ENCODE data around the gene LIN52.

LIN52 gene

GRCh38 chr14:74242021-74242779, 157.4 kb downstream of the LIN52 start:
- no peak overlapping the region for H3K4me3 ChIP-seq (ENCODE audit: low read length)
- TF ChIP-seq ZNF274 (IDR thresholded peaks at IDR 0.05; ENCODE audit: low read depth, low read length) = no peak

GRCh38 chr14:74242780-74243042, 158.0 kb downstream of the LIN52 start:
- TF ChIP-seq ZNF274 (IDR thresholded peaks at IDR 0.05; ENCODE audit: low read depth, low read length) = no peak
- no peak overlapping the region for H3K4me3 ChIP-seq (ENCODE audit: low read length)

GRCh38 chr14:74243051-74243450, 158.3 kb downstream of the LIN52 start:
- TF ChIP-seq ZNF274 (IDR thresholded peaks at IDR 0.05; ENCODE audit: low read depth, low read length) = no peak
- no peak overlapping the region for H3K4me3 ChIP-seq (ENCODE audit: low read length)

- TF ChIP-seq ZNF274 (IDR thresholded peaks at IDR 0.05; ENCODE audit: low read depth, low read length) = no peak
Observed at GRCh38 chr14:74244115-74244514, 159.4 kb downstream of the LIN52 start.

GRCh38 chr14:74245292-74245691, 160.5 kb downstream of the LIN52 start:
- H3K4me3 ChIP-seq (ENCODE audit: low read length) = no peak overlapping the region
- no peak for TF ChIP-seq ZNF274 (IDR thresholded peaks at IDR 0.05; ENCODE audit: low read depth, low read length)

More at GRCh38 chr14:74244115-74244514, 159.4 kb downstream of the LIN52 start:
- no peak overlapping the region for H3K4me3 ChIP-seq (ENCODE audit: low read length)

GRCh38 chr14:74246542-74246941, 161.8 kb downstream of the LIN52 start:
- H3K4me3 ChIP-seq (ENCODE audit: low read length) = no peak overlapping the region
- TF ChIP-seq ZNF274 (IDR thresholded peaks at IDR 0.05; ENCODE audit: low read depth, low read length) = no peak

- H3K4me3 ChIP-seq (ENCODE audit: low read length) = no peak overlapping the region
- TF ChIP-seq ZNF274 (IDR thresholded peaks at IDR 0.05; ENCODE audit: low read depth, low read length) = no peak
Observed at GRCh38 chr14:74248017-74248416, 163.3 kb downstream of the LIN52 start.

- TF ChIP-seq ZNF274 (IDR thresholded peaks at IDR 0.05; ENCODE audit: low read depth, low read length) = no peak
Observed at GRCh38 chr14:74249433-74250375, 164.9 kb downstream of the LIN52 start.

More at GRCh38 chr14:74249433-74250375, 164.9 kb downstream of the LIN52 start:
- H3K4me3 ChIP-seq (ENCODE audit: low read length) = no peak overlapping the region
